ENCODE measurements around the gene VSTM2L. TPM values are rescaled to one million over a fixed set of nuclear protein-coding genes. Genes with fewer than 3 reads are reported as not detected.
A peak's percentile ranks its signal among the peaks of the same experiment; 100 is the strongest.

The VSTM2L gene
- total and polyA plus RNA-seq, 9 of the 15 experiments (the other 6 are each of a cell fraction or from before 2014, with no cell fraction given) = not detected

- Histone ChIP-seq H2AFZ (ENCODE audit: low read depth, low read length) (no peak overlapping the region), H3K27ac (ENCODE audit: extremely low read depth, low read depth, low read length) (no peak overlapping the region), H4K20me1 (replicated peaks; ENCODE audit: control insufficient read depth, insufficient read depth, low read length) (no peaks in the 10 kb centered on the region), H3K9me3 (replicated peaks; ENCODE audit: control insufficient read depth, insufficient read depth, low read depth, low read length) (no peaks in the 10 kb centered on the region), H3K9ac (ENCODE audit: insufficient read depth in 1 of 2, low read depth in 2 of 2, low read length in 2 of 2) (peak overlapping the region in 1 of 2 experiments; percentile 55; a peak in 1 of 4 replicates), H3K36me3 (ENCODE audit: control insufficient read depth, insufficient read depth, low read length) (no peaks in the 10 kb centered on the region), H3K27me3 (ENCODE audit: control insufficient read depth in 2 of 2, insufficient read depth in 2 of 2, low read length in 2 of 2) (peaks cover 11 to 56% of the 10 kb centered on the region in 2 experiments; a peak in 4 of 5 replicates), H3K4me3 (no peak overlapping the region), H3K4me2 (ENCODE audit: insufficient read depth, low read length) (no peak overlapping the region), H3K79me2 (ENCODE audit: control insufficient read depth, insufficient read depth, low read length) (no peaks in the 10 kb centered on the region), H3K9me1 (ENCODE audit: control insufficient read depth, insufficient read depth, low read length) (no peaks in the 10 kb centered on the region), H3K4me1 (replicated peaks in 1 of 2; ENCODE audit: control insufficient read depth in 2 of 2, insufficient read depth in 2 of 2, low read length in 2 of 2) (peaks cover 3 to 14% of the 10 kb centered on the region in 2 experiments; a peak in 4 of 5 replicates)
- BruUV-seq (replicated peaks) = no TSS peak
- in situ Hi-C loops (cut with MboI) = no loop called here
- intact Hi-C loops (cut with micrococcal nuclease) = no loop called here
- no peak for TF ChIP-seq SRF (CRISPR knock-in tag; IDR thresholded peaks at IDR 0.05)
- peak; percentile 97 for TF ChIP-seq ZNF263 (CRISPR knock-in tag; IDR thresholded peaks at IDR 0.05; ENCODE audit: borderline replicate concordance)
- TF ChIP-seq CXXC5 (CRISPR knock-in tag; IDR thresholded peaks at IDR 0.05) = no peak
- no peak for TF ChIP-seq NCOA6 (IDR thresholded peaks at IDR 0.05)
- TF ChIP-seq CBX2 (IDR thresholded peaks at IDR 0.05; ENCODE audit: insufficient read depth, low read length, poor library complexity, severe bottlenecking) = no peak
- no peak for TF ChIP-seq PHF20 (IDR thresholded peaks at IDR 0.05; ENCODE audit: partially characterized antibody)
- ATAC-seq (no peak), FAIRE-seq (no peak), DNase-seq (ENCODE audit: extremely low read depth in 1 of 4, low spot score in 3 of 4) (no peak)
- CTCF ChIA-PET (ENCODE audit: low intra/inter-chr PET ratio) = interaction anchor here (0.6 kb wide), 1 partner anchor 153 kb away, joined by 3 read pairs; no protein-coding TSS in a partner anchor
- 25% methylated on average over 25 of the region's 25 CpGs for WGBS (ENCODE audit: insufficient coverage, low coverage, missing lambda C conversion rate)
- POLR2A ChIA-PET = no interaction called here
Measured at GRCh38 chr20:37939701-37940560, 37.0 kb downstream of the VSTM2L start.

All from K562 (cell line).